DND-41 (cell line): Measurements from ENCODE around the gene FRZB.
"Not testable (repeated sequence)": the region's sequence is repeated elsewhere in the genome, so short reads cannot be mapped to it uniquely, and the experiment has no call there.

Experiments used
- ATAC-seq: fragments of 200-7000 bp; cut with Tn5 transposase; 3 replicates; pipeline ENCODE4 v1.9.1; 2021; ENCODE audit warnings: low read depth; ENCODE audit not compliant: insufficient read depth
- DNase-seq: peaks from one replicate; pipeline ENCODE4 v3.0.0-alpha.2; 2020
- H2AFZ ChIP-seq: 2 replicates; pipeline ENCODE4 v1.6.0; 2012; ENCODE audit warnings: low read depth, low read length
- H3K27ac ChIP-seq: 2 replicates; pipeline ENCODE4 v1.5.1; 2012; ENCODE audit warnings: low read length, inconsistent platforms
- H3K27me3 ChIP-seq: fragments of 200-600 bp; sonication (generic); 2 replicates; pipeline ENCODE4 v1.6.0; 2012; ENCODE audit warnings: low read length, mild to moderate bottlenecking, inconsistent platforms; ENCODE audit not compliant: insufficient read depth, poor library complexity
- H3K36me3 ChIP-seq: 2 replicates; pipeline ENCODE4 v1.5.1; 2012; ENCODE audit warnings: low read length, inconsistent platforms; ENCODE audit not compliant: insufficient read depth
- H3K4me1 ChIP-seq: 2 replicates; pipeline ENCODE4 v1.5.1; 2012; ENCODE audit warnings: mild to moderate bottlenecking, low read length; ENCODE audit not compliant: insufficient read depth
- H3K4me2 ChIP-seq: 2 replicates; pipeline ENCODE4 v1.6.0; 2012; ENCODE audit warnings: mild to moderate bottlenecking, moderate library complexity, low read length, inconsistent platforms; ENCODE audit not compliant: insufficient read depth
- H3K4me3 ChIP-seq, 2 experiments: fragments of 200-600 bp in 1 of 2; shearing (Covaris generic) in 1 of 2; 2 replicates each; pipeline ENCODE4 v1.5.1; 2012 to 2016; ENCODE audit warnings: inconsistent platforms in 2 of 2, low read length in 2 of 2, mild to moderate bottlenecking in 2 of 2, low read depth in 1 of 2, moderate library complexity in 1 of 2
- H3K79me2 ChIP-seq: 2 replicates; pipeline ENCODE4 v1.6.0; 2012; ENCODE audit warnings: low read length, inconsistent platforms; ENCODE audit not compliant: insufficient read depth
- H3K9ac ChIP-seq: 2 replicates; pipeline ENCODE4 v1.6.0; 2012; ENCODE audit warnings: low read depth, mild to moderate bottlenecking, inconsistent platforms, low read length, moderate library complexity
- H3K9me3 ChIP-seq: 2 replicates; pipeline ENCODE4 v1.5.1; 2012; ENCODE audit warnings: low read length, moderate library complexity, mild to moderate bottlenecking, inconsistent platforms; ENCODE audit not compliant: insufficient read depth, severe bottlenecking
- H4K20me1 ChIP-seq: 2 replicates; pipeline ENCODE4 v1.6.0; 2012; ENCODE audit warnings: low read length; ENCODE audit not compliant: insufficient read depth
- EZH2 ChIP-seq: IDR thresholded peaks from 3 replicates; pipeline ENCODE4 v1.6.1; 2012; ENCODE audit warnings: borderline replicate concordance, low read depth, mild to moderate bottlenecking, moderate library complexity, low read length, inconsistent platforms; ENCODE audit not compliant: severe bottlenecking
- TF ChIP-seq, protein P1 (sequence below): IDR thresholded peaks from 2 replicates; pipeline ENCODE4 v1.5.1; 2012; ENCODE audit warnings: borderline replicate concordance, low read length, moderate library complexity, mild to moderate bottlenecking; ENCODE audit not compliant: poor library complexity, severe bottlenecking; ENCODE audit errors: extremely low read depth

Gene FRZB

DNA sequence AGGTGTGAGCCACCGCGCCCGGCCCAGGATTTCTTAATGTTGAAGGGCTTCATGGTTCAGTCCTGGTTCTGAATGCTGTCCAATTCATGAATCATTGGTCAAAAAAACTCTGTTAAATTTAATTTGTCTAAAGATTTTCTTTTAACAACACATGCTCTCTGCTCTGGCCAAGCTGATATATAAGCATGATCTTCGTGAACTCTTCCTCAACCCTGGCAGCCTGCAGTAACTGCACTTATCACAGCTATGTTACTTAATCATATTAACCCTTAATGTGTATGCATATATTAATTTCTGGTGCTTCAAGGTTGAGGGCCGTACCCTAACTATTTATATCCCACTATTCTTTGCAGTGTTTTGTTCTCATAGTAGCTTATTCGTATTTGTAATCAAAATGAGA lies 29.4 kb upstream of the FRZB start:
- Histone ChIP-seq H3K4me2 (no peak overlapping the region), H3K27me3 (no peaks in the 10 kb centered on the region), H3K4me1 (no peaks in the 10 kb centered on the region), H3K27ac (no peak overlapping the region), H3K9ac (no peak overlapping the region), H2AFZ (no peak overlapping the region), H3K9me3 (no peaks in the 10 kb centered on the region), H3K4me3 (no peak overlapping the region), H3K36me3 (no peaks in the 10 kb centered on the region), H4K20me1 (no peaks in the 10 kb centered on the region), H3K79me2 (no peaks in the 10 kb centered on the region)
- no peak for ATAC-seq
- no peak for TF ChIP-seq EZH2
- TF ChIP-seq, protein P1, sequence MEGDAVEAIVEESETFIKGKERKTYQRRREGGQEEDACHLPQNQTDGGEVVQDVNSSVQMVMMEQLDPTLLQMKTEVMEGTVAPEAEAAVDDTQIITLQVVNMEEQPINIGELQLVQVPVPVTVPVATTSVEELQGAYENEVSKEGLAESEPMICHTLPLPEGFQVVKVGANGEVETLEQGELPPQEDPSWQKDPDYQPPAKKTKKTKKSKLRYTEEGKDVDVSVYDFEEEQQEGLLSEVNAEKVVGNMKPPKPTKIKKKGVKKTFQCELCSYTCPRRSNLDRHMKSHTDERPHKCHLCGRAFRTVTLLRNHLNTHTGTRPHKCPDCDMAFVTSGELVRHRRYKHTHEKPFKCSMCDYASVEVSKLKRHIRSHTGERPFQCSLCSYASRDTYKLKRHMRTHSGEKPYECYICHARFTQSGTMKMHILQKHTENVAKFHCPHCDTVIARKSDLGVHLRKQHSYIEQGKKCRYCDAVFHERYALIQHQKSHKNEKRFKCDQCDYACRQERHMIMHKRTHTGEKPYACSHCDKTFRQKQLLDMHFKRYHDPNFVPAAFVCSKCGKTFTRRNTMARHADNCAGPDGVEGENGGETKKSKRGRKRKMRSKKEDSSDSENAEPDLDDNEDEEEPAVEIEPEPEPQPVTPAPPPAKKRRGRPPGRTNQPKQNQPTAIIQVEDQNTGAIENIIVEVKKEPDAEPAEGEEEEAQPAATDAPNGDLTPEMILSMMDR, result no peak
- DNase-seq, result no peak

DNA sequence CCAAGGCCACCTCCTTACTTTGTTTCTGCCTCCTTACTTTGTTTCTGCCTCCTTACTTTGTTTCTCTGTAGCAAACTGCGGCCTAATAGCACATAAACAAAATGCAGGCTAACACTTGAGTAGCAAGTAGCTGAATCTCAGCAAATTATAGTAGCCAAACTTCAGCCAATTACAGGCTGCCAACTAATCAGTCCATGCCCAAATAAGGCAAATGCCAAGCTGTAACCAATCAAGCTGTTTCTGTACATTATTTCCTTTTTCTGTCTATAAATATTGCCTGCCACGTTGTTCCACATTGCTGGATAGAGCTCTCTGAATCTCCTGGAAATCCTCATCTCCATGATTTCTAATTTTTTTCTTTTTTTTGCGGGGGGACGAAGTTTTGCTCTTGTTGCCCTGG lies 28.7 kb upstream of the FRZB start:
- DNase-seq (no peak), ATAC-seq (no peak)
- no peak overlapping the region for H2AFZ ChIP-seq
- no peaks in the 10 kb centered on the region for H3K4me1 ChIP-seq
- no peaks in the 10 kb centered on the region for H3K9me3 ChIP-seq
- H3K9ac ChIP-seq, result no peak overlapping the region
- no peaks in the 10 kb centered on the region for H3K27me3 ChIP-seq
- H4K20me1 ChIP-seq, result no peaks in the 10 kb centered on the region
- H3K36me3 ChIP-seq, result no peaks in the 10 kb centered on the region
- H3K27ac ChIP-seq, result no peak overlapping the region
- no peak overlapping the region for H3K4me3 ChIP-seq
- H3K4me2 ChIP-seq, result no peak overlapping the region
- H3K79me2 ChIP-seq, result no peaks in the 10 kb centered on the region
- TF ChIP-seq, protein P1, result no peak
- TF ChIP-seq EZH2, result no peak

DNA sequence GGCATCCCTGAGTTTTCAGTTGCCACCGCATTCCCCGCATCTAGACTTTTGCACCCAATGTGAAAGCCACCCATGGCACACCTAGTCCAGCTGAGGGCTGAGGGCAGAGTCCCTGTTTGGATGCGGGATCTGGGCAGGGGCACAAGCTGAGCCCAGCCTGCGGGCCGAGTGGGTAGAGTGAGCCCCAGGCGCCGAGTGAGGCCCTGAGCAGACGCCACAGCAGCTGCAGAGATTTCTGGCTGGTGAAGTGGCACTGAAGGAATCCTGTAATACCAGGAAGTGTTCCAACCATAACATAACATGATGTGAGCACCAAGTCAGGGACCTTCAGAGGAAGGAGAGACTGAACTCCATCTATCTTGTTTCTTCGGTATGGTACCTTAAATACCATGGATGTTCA lies 27.7 kb upstream of the FRZB start:
- no peak overlapping the region for H2AFZ ChIP-seq
- no peak overlapping the region for H3K4me2 ChIP-seq
- TF ChIP-seq, protein P1, result no peak
- no peak for TF ChIP-seq EZH2
- H3K9me3 ChIP-seq, result no peaks in the 10 kb centered on the region
- H3K79me2 ChIP-seq, result no peaks in the 10 kb centered on the region
- H3K27ac ChIP-seq, result no peak overlapping the region
- no peak overlapping the region for H3K9ac ChIP-seq
- ATAC-seq, result no peak
- no peaks in the 10 kb centered on the region for H3K27me3 ChIP-seq
- H3K4me1 ChIP-seq, result no peaks in the 10 kb centered on the region
- H3K4me3 ChIP-seq, result no peak overlapping the region
- no peaks in the 10 kb centered on the region for H4K20me1 ChIP-seq
- H3K36me3 ChIP-seq, result no peaks in the 10 kb centered on the region
- DNase-seq, result no peak

DNA sequence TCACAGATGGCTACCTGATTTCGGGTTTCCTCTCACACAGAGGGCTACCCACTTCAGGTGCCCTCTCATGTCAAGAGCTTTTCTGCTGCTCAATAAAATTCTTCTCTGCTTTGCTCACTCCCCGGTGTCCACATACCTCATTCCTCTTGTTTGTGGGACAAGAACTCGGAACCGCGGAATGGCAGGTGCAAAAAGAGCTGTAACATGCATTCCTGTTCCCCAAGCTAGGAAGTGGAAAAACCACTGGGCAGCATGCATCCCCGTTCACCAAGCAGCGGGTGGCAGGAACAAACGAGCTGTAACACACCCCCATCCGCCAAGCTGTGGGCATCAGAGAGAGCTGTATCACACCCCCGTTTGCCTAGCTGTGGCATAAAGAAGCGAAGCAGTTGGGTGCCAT lies 27.2 kb upstream of the FRZB start:
- H3K9ac ChIP-seq, result no peak overlapping the region
- H3K36me3 ChIP-seq, result no peaks in the 10 kb centered on the region
- no peak overlapping the region for H3K27ac ChIP-seq
- H3K27me3 ChIP-seq, result no peaks in the 10 kb centered on the region
- ATAC-seq, result no peak
- H3K79me2 ChIP-seq, result no peaks in the 10 kb centered on the region
- TF ChIP-seq, protein P1, result no peak
- no peak for TF ChIP-seq EZH2
- no peak overlapping the region for H3K4me2 ChIP-seq
- no peak overlapping the region for H3K4me3 ChIP-seq
- no peaks in the 10 kb centered on the region for H3K9me3 ChIP-seq
- no peak for DNase-seq
- no peaks in the 10 kb centered on the region for H4K20me1 ChIP-seq
- no peaks in the 10 kb centered on the region for H3K4me1 ChIP-seq
- H2AFZ ChIP-seq, result no peak overlapping the region

DNA sequence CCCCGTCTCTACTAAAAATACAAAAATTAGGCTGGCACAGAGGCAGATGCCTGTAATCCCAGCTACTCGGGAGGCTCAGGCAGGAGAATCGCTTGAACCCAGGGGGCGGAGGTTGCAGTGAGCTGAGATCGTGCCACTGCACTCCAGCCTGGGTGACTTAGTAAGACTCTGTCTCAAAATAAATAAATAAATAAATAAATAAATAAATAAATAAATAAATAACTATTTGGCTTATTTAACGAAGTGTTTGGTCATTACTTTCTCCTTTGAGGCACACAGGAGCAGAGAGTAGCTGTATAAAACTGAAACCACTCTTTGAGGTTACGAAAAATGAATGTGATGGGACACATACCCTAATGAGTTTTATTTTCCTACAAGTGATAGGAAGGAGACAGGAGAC lies 26.6 kb upstream of the FRZB start:
- H3K4me2 ChIP-seq, ATAC-seq, H3K27me3 ChIP-seq, H3K27ac ChIP-seq, H2AFZ ChIP-seq, H3K36me3 ChIP-seq, H3K9ac ChIP-seq, H4K20me1 ChIP-seq, H3K4me3 ChIP-seq, DNase-seq, H3K4me1 ChIP-seq, H3K79me2 ChIP-seq, H3K9me3 ChIP-seq: not testable (repeated sequence)
